GM18858 (cell line): ENCODE measurements around the gene SLC24A3.

Experiments
- ATAC-seq: cut with Tn5 transposase; IDR thresholded peaks from one replicate; pipeline ENCODE4 v1.9.1; 2021; ENCODE audit not compliant: unreplicated experiment

SLC24A3 gene

GRCh38 chr20:19492687-19493336 lies 280.4 kb downstream of the SLC24A3 start:
- no peak for ATAC-seq

DNA sequence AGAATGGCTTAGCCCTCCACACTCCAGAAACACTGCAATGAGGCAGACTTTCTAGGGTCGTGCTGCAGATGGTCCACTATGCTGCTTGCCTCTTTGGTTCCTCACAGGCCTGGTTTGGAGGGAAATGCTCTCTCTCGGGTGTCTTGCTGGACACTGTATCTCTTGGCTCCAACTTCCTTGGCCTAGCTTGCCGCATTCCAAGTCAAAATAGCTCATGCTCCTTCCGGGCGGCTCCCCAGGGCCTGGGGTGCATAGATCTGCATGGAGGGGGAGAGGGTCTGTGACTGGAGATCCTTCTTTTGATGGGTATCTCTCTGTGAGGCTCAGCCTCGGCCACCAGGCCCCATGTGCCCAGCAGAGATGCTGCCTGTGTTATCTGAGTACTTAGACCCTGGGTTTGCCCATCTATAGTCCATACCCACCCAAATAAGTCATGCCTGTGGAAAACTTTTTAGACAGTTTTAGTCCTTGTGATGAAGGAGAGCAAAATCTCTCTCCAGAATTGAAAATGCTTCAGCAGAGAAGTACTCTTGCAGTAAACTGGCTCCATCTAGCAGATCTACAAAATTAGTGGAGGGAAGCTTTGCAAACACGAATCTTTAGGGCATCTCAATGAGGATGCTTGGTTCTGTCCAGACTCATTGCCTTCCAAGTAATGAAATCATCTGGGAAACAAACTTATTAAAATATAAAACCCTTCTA lies 281.5 kb downstream of the SLC24A3 start:
- no peak for ATAC-seq

DNA sequence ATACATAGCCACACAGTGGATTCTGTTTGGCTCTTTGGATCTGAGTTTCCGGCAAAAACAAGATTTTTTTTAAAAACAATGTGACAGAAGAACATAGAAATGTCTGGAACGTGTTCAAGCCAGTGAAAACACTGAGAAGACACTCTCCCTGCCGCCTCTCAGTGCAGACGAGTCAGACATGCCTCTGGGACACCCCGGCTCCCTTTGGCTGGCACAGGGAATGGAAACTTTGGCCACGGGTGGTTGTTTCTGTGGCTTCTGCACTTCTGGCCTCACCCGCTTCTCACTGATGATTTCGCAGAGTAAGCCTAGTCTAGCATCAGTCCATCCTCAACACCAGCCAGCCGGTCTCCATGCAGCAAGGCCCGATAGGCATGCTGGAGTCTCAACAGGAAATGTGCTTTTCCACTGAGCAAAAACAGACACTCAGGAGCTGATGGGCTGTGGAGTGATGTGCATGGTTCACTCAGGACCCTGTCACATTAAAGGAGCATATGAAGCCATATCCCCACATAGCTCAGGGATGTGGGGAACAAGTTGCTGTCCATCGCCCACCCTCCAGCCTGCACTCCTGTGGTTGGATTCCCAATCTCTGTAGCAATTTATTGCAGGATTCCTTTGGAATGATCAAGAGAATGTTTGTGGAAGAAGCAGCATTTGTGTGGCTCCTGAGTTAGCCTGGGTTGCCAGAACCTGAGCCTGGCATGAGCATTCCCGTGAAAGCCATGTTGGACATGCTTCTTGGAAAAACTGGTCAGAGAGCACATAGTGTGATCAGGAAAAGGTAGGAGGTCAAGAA lies 283.7 kb downstream of the SLC24A3 start:
- no peak for ATAC-seq

DNA sequence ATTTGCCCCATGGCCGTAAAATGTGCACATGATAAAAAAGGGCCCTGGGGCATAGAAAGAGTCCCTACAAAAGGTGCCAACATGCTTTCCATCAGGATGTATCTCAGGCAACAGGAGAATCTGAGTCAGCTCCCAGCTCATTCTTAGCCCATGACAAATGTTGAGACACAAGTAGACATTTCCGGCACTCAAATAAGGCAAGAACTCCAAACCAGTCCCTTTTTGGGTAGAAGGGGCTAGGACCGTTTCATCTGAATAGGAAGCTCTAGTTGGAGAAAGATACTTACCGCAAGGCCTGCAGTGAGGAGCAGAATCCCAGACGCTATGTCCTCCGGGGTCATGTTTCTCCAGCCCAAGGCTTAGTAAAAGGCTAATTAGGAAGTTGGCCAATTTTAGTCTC lies 284.6 kb downstream of the SLC24A3 start:
- no peak for ATAC-seq

DNA sequence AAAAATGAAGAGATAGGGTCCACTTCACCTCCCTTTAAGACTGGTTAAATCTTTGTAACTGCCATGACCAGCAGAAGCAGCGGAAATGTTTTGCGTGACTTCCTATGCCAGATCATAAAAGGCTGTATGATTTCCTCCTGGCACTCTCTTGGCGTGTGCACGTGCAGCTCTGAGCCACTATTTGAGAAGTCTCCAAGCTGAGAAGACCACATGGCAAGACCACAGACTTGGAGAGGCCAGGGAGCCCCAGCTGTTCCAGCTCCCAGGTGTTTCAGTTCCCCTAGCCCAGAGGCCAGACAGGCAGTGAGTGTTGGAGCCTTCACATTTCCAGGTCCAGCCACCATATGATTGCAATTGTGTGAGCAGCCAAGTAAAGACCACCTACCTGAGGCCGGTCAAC lies 286.3 kb downstream of the SLC24A3 start:
- ATAC-seq = no peak

GRCh38 chr20:19501476-19502115 lies 289.2 kb downstream of the SLC24A3 start:
- no peak for ATAC-seq

DNA sequence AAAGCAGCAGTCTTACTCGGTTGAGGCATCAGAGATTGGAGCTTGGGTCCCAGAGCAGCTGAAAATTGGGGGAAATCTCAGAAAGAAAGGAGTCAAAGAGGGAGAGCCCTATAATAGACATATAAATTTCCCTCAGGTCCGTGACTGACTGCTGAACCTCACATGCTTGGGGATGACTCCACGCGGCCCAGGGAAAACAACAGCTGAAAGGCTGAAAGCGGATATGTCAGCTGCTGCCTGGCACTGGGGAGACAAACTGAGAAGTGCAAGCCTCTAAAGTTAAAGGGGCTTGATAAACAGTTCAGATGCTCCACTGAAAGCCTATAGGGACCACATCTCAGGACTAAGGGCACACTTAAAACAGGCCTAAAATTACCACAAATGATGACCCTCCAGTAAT lies 289.7 kb downstream of the SLC24A3 start:
- no peak for ATAC-seq

GRCh38 chr20:19504251-19504650 lies 291.8 kb downstream of the SLC24A3 start:
- no peak for ATAC-seq

- no peak for ATAC-seq
These were observed 293.6 kb downstream of the SLC24A3 start for GRCh38 chr20:19506021-19506420.

- no peak for ATAC-seq
These were observed 296.0 kb downstream of the SLC24A3 start for GRCh38 chr20:19508449-19508848.

DNA sequence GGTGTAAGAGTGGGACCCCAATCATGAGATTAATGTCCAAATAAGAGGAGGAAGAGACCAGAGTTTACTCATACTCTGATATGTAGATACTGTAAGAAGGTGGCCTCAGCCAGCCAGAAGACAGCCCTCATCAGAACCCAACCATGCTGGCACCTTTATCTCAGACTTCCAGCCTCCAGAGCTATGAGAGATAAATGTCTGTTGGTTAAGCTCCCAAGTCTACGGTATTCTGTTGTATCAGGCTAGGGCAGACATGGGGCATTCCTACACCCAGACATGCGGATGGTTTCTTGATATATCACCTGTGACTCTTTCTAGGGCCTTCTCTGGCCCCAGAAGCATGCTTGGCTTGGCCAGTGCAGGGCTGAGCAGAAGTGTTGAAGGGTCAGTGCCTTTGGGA lies 298.2 kb downstream of the SLC24A3 start:
- no peak for ATAC-seq

- ATAC-seq = no peak
These were observed 299.5 kb downstream of the SLC24A3 start for GRCh38 chr20:19511931-19512330.

DNA sequence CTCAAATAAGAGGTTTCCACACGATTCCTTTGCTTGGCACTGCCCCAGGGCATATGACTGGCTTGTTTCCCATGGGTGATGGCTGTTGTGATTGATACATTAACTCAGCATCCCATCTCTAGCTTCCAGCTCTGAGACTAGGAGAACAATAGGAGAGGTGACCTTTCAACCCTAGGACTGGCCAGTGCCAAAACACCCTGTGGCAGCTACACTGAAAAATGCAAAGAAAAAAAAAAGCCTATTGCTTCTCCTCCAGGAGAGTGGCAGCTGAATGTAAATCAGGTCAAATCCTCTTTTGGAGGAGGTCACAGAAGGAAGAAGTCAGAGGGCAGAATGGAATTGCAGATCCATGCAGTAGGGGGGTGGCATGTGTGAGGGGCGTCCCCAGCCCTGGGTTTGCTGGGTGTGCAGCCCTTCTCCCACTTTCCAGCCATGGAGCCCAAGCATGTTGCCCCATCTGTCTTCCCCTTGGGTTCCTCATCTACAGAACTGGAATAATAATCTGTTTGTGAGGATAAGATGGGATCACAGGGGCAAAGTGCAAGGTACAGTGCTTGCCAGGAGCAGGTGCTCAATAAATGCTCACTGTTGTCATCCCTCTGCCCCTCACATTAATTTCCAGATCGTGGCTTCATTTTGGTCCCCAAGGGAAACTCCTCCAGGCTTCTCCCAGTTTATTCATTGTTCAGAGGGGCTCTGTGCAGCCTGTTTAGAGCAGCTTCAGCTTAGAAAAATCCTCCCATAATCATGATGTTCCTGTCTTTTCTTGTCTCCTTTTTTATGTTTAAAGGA lies 300.6 kb downstream of the SLC24A3 start:
- ATAC-seq = no peak

DNA sequence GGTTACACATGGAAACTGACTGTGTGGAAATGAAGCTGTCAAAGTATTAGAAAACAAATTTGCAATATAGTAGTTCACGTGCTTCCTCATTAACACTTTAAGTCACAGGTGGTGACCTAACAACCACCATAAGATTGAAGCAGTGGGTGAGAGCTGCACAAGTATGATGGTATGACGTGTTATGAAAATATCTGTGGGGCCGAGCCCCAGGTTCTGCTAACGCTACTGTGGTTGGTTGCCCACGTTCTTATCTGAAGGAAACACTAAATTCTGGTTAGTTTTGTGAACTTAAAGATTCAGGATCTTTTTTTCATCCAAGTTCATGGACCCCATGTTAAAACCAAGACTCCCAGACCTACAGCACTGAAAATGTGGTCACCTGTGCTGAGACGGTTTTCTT lies 302.6 kb downstream of the SLC24A3 start:
- ATAC-seq = no peak

DNA sequence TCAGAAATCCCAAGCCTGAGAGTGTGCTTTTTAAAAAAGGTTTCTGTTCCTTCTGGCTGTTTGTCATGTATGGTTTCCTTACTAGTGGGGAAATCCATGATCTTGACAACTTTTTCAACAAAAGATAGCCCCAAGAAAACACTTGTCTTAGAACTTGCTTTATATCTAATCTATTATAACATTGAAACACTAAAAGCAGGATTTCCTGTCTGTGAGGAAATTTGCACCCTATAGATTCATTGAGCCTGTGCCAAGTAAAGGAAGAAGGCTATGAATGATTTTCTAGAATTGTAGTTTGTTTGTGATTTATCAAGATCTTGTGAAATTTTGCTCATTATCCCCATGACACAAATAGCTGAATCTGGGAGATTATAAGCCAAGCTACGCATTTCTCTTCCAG lies 307.0 kb downstream of the SLC24A3 start:
- no peak for ATAC-seq

DNA sequence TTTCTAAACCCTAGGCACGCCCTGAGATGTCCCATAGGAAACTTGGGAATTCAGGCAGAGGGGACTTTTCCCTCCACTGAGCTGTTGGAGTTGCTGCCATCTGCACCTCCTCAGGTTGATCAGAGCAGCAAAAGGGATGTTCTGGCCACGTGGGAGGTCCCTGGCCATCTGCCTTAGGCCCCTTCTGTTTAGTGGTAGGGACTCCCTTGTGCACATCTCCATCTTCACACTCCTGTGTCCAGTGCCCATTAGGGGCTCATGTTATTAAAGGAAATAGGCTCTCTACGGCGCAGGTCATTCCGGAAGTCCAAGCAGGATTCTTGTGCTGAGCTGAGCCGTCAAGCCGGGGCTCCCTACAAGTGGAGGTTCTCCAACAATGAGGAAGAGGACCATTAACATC lies 307.8 kb downstream of the SLC24A3 start:
- ATAC-seq = no peak

DNA sequence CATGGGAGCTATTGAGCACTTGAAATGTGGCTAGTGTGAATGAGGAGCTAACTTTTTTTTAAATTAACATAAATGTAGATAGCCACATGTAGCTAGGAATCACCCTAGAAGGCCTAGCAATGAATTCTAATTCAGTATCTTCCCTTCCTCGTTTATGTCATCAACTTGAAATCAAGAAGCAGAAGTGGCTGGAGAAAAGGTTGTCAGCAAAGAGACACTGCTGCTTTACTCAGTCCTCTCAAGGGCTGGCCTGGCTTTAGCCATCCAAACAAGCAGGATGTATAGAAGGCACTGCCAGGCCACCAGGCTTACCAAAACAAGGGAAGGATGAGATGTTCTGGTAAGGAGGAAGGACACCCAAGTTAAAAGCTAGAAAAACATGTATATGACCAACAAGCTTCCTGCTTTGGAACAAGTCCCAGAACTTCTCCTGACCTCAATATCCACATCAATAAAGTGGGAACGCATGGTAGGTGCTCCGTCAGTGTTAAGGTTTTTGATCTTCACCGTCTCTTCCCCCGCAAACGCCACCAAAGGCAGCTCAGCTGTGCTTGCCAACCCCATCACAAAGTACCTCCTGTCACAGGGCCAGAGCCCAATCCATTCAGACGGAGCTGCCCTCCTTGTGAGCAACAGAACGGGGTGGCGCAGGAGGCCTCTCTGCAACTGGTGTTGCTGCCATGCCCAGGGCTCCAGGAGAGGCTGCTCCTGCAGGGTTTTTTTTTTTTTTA lies 309.8 kb downstream of the SLC24A3 start:
- no peak for ATAC-seq

DNA sequence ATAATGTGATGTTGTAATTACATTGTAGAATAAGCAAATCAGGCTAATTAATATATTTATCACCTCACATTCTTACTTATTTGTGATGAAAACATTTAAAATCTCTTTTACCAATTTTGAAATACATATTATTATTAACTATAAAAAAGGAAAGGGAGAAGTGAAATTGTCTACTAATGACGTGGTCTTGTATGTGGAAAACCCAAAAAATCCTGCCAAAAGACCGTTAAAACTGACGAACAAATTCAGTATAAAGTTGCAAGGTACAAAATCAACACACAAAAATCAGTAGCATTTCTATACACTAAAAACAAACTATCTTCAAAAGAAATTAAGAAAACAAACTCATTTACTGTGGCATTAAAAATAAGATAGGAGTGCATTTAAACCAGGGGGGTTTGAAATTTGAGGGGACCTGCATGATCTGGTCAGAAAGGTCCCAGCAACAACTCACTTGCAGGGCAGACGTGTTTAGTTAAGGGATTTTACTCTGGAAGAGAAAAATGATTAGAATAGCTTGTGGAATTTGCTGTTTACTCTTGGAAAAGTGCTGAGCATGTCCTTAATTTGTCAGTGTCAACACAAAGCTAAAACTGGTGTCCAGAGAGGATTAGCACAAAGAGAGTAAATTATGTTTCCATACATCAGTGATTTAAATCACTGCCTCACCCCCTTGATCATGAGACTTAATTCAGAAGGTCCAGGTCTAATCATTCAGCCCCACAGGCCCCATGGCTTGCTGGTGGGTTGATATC lies 310.6 kb downstream of the SLC24A3 start:
- no peak for ATAC-seq

DNA sequence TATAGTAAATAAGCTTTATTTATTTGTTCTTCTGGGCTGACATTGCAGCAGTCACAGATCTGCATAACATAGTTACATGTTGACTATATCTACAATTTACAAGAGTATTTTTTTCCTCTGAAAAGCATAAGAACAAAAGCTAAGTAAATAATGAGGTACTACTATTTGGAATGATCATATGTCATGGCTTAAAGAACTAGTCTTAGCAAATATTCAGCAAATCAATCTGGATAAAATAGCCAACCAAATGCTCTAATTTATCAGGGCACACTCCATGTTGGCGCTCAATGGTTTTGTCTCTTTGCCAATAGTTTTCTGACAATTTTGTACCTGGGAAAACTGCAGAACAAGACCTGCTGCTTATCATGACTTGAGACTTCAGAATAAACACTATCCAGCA lies 312.2 kb downstream of the SLC24A3 start:
- ATAC-seq = no peak
